Measurements from ENCODE around the gene FAF1.
"Not testable (repeated sequence)": the region's sequence is repeated elsewhere in the genome, so short reads cannot be mapped to it uniquely, and the experiment has no call there.

The FAF1 gene

GRCh38 chr1:50852889-50853288 is 107.2 kb downstream of the FAF1 start:
- peaks cover 16% of the 10 kb centered on the region for H3K36me3 Mint-ChIP-seq (ENCODE audit: low read depth)
- H3K27me3 Mint-ChIP-seq, result no peaks in the 10 kb centered on the region
- H3K4me1 Mint-ChIP-seq (ENCODE audit: low read depth), result no peaks in the 10 kb centered on the region
- H3K4me3 Mint-ChIP-seq, result no peak overlapping the region
- intact Hi-C loops (cut with micrococcal nuclease), result no loop called here
- peaks cover 11% of the 10 kb centered on the region for H3K9me3 Mint-ChIP-seq
- no peak overlapping the region for H3K27ac Mint-ChIP-seq

GRCh38 chr1:50851466-50851865 is 108.6 kb downstream of the FAF1 start:
- H3K36me3 Mint-ChIP-seq (ENCODE audit: low read depth), result peaks cover 30% of the 10 kb centered on the region
- peaks cover 26% of the 10 kb centered on the region for H3K9me3 Mint-ChIP-seq
- intact Hi-C loops (cut with micrococcal nuclease), result no loop called here
- H3K4me1 Mint-ChIP-seq (ENCODE audit: low read depth), result peaks cover 4% of the 10 kb centered on the region
- H3K4me3 Mint-ChIP-seq, result no peak overlapping the region
- no peaks in the 10 kb centered on the region for H3K27me3 Mint-ChIP-seq
- no peak overlapping the region for H3K27ac Mint-ChIP-seq

- H3K4me3 Mint-ChIP-seq, result no peak overlapping the region
Observed at GRCh38 chr1:50851034-50851433, 109.0 kb downstream of the FAF1 start.

GRCh38 chr1:50847303-50847702 is 112.8 kb downstream of the FAF1 start:
- H3K36me3 Mint-ChIP-seq (ENCODE audit: low read depth), result peaks cover 26% of the 10 kb centered on the region
- H3K4me3 Mint-ChIP-seq, result no peak overlapping the region
- no peaks in the 10 kb centered on the region for H3K27me3 Mint-ChIP-seq
- intact Hi-C loops (cut with micrococcal nuclease), result no loop called here
- H3K4me1 Mint-ChIP-seq (ENCODE audit: low read depth), result peaks cover 12% of the 10 kb centered on the region
- H3K9me3 Mint-ChIP-seq, result peaks cover 29% of the 10 kb centered on the region
- H3K27ac Mint-ChIP-seq, result no peak overlapping the region

More at GRCh38 chr1:50851034-50851433, 109.0 kb downstream of the FAF1 start:
- peaks cover 7% of the 10 kb centered on the region for H3K4me1 Mint-ChIP-seq (ENCODE audit: low read depth)
- intact Hi-C loops (cut with micrococcal nuclease), result no loop called here
- H3K27me3 Mint-ChIP-seq, result no peaks in the 10 kb centered on the region
- H3K27ac Mint-ChIP-seq, result no peak overlapping the region
- peaks cover 28% of the 10 kb centered on the region for H3K36me3 Mint-ChIP-seq (ENCODE audit: low read depth)
- H3K9me3 Mint-ChIP-seq, result peaks cover 29% of the 10 kb centered on the region

GRCh38 chr1:50846224-50846839 is 113.7 kb downstream of the FAF1 start:
- peaks cover 26% of the 10 kb centered on the region for H3K36me3 Mint-ChIP-seq (ENCODE audit: low read depth)
- no peak overlapping the region for H3K4me3 Mint-ChIP-seq
- H3K27me3 Mint-ChIP-seq, result no peaks in the 10 kb centered on the region
- peaks cover 29% of the 10 kb centered on the region for H3K9me3 Mint-ChIP-seq
- H3K4me1 Mint-ChIP-seq (ENCODE audit: low read depth), result peaks cover 12% of the 10 kb centered on the region
- no peak overlapping the region for H3K27ac Mint-ChIP-seq
- intact Hi-C loops (cut with micrococcal nuclease), result no loop called here

GRCh38 chr1:50841791-50842387 is 118.2 kb downstream of the FAF1 start:
- intact Hi-C loops (cut with micrococcal nuclease), result no loop called here
- Mint-ChIP-seq H3K4me1 (ENCODE audit: low read depth) (peaks cover 12% of the 10 kb centered on the region), H3K4me3 (no peak overlapping the region), H3K9me3 (peaks cover 8% of the 10 kb centered on the region), H3K27ac (no peak overlapping the region), H3K27me3 (no peaks in the 10 kb centered on the region), H3K36me3 (ENCODE audit: low read depth) (peaks cover 6% of the 10 kb centered on the region)

- Mint-ChIP-seq H3K27me3 (no peaks in the 10 kb centered on the region), H3K27ac (no peak overlapping the region), H3K9me3 (peaks cover 21% of the 10 kb centered on the region), H3K36me3 (ENCODE audit: low read depth) (peaks cover 9% of the 10 kb centered on the region), H3K4me3 (no peak overlapping the region), H3K4me1 (ENCODE audit: low read depth) (no peaks in the 10 kb centered on the region)
- intact Hi-C loops (cut with micrococcal nuclease), result no loop called here
Observed at GRCh38 chr1:50836117-50836516, 124.0 kb downstream of the FAF1 start.

GRCh38 chr1:50833216-50833615 is 126.9 kb downstream of the FAF1 start:
- Mint-ChIP-seq H3K9me3 (peaks cover 21% of the 10 kb centered on the region), H3K36me3 (ENCODE audit: low read depth) (peaks cover 9% of the 10 kb centered on the region), H3K27ac (no peak overlapping the region), H3K27me3 (no peaks in the 10 kb centered on the region), H3K4me1 (ENCODE audit: low read depth) (no peaks in the 10 kb centered on the region), H3K4me3 (no peak overlapping the region)
- intact Hi-C loops (cut with micrococcal nuclease), result no loop called here

- Mint-ChIP-seq H3K27me3 (no peaks in the 10 kb centered on the region), H3K9me3 (peaks cover 23% of the 10 kb centered on the region), H3K27ac (no peak overlapping the region), H3K4me3 (no peak overlapping the region), H3K4me1 (ENCODE audit: low read depth) (no peaks in the 10 kb centered on the region), H3K36me3 (ENCODE audit: low read depth) (peaks cover 9% of the 10 kb centered on the region)
- intact Hi-C loops (cut with micrococcal nuclease), result no loop called here
Observed at GRCh38 chr1:50832167-50832566, 127.9 kb downstream of the FAF1 start.

- Mint-ChIP-seq H3K4me3 (no peak overlapping the region), H3K36me3 (ENCODE audit: low read depth) (peaks cover 9% of the 10 kb centered on the region), H3K27me3 (no peaks in the 10 kb centered on the region), H3K9me3 (peaks cover 29% of the 10 kb centered on the region), H3K27ac (no peak overlapping the region), H3K4me1 (ENCODE audit: low read depth) (no peaks in the 10 kb centered on the region)
- intact Hi-C loops (cut with micrococcal nuclease), result no loop called here
Observed at GRCh38 chr1:50831300-50832061, 128.6 kb downstream of the FAF1 start.

GRCh38 chr1:50830621-50831020 is 129.4 kb downstream of the FAF1 start:
- H3K4me1 Mint-ChIP-seq (ENCODE audit: low read depth), result no peaks in the 10 kb centered on the region
- H3K9me3 Mint-ChIP-seq, result peaks cover 29% of the 10 kb centered on the region
- H3K27ac Mint-ChIP-seq, result no peak overlapping the region
- intact Hi-C loops (cut with micrococcal nuclease), result no loop called here
- H3K27me3 Mint-ChIP-seq, result no peaks in the 10 kb centered on the region
- H3K4me3 Mint-ChIP-seq, result no peak overlapping the region
- peaks cover 9% of the 10 kb centered on the region for H3K36me3 Mint-ChIP-seq (ENCODE audit: low read depth)

- H3K4me3 Mint-ChIP-seq, result no peak overlapping the region
- intact Hi-C loops (cut with micrococcal nuclease), result no loop called here
- peaks cover 6% of the 10 kb centered on the region for H3K4me1 Mint-ChIP-seq (ENCODE audit: low read depth)
- no peaks in the 10 kb centered on the region for H3K27me3 Mint-ChIP-seq
- H3K36me3 Mint-ChIP-seq (ENCODE audit: low read depth), result peaks cover 8% of the 10 kb centered on the region
- no peak overlapping the region for H3K27ac Mint-ChIP-seq
- H3K9me3 Mint-ChIP-seq, result peaks cover 17% of the 10 kb centered on the region
Observed at GRCh38 chr1:50829014-50829958, 130.8 kb downstream of the FAF1 start.

GRCh38 chr1:50827546-50827945 is 132.5 kb downstream of the FAF1 start:
- H3K4me3 Mint-ChIP-seq, result no peak overlapping the region
- H3K4me1 Mint-ChIP-seq (ENCODE audit: low read depth), result peaks cover 9% of the 10 kb centered on the region
- no peak overlapping the region for H3K27ac Mint-ChIP-seq
- H3K9me3 Mint-ChIP-seq, result peaks cover 8% of the 10 kb centered on the region
- intact Hi-C loops (cut with micrococcal nuclease), result no loop called here
- H3K27me3 Mint-ChIP-seq, result no peaks in the 10 kb centered on the region
- H3K36me3 Mint-ChIP-seq (ENCODE audit: low read depth), result no peaks in the 10 kb centered on the region

- H3K4me3 Mint-ChIP-seq, H3K27me3 Mint-ChIP-seq: not testable (repeated sequence)
Observed at GRCh38 chr1:50826792-50827191, 133.3 kb downstream of the FAF1 start.

More at GRCh38 chr1:50826792-50827191, 133.3 kb downstream of the FAF1 start:
- H3K4me1 Mint-ChIP-seq (ENCODE audit: low read depth); H3K36me3 Mint-ChIP-seq (ENCODE audit: low read depth); intact Hi-C loops (cut with micrococcal nuclease); H3K27ac Mint-ChIP-seq; H3K9me3 Mint-ChIP-seq: not testable (repeated sequence)
